Stomach (tissue), 4 donors: ENCODE measurements around the gene MRPS2.

ENCODE experiments used
- CTCF ChIP-seq, 7 experiments: fragments of 450-650 bp in 4 of 7; fragments of 200-600 bp in 3 of 7; sonication (generic) in 3 of 7; IDR thresholded peaks; one replicate each; pipeline ENCODE4 v1.5.1; 2016 to 2019; ENCODE audit warnings: antibody characterized with exemption in 7 of 7, control low read depth in 2 of 7, mild to moderate bottlenecking in 1 of 7
- EP300 ChIP-seq: sonication (generic); formaldehyde crosslinking; IDR thresholded peaks from one replicate; pipeline ENCODE4 v1.6.1; 2017; ENCODE audit warnings: antibody characterized with exemption
- POLR2A ChIP-seq, 4 donors: fragments of 450-650 bp; IDR thresholded peaks; one replicate each; pipeline ENCODE4 v1.6.1; 2016; ENCODE audit warnings: antibody characterized with exemption in 4 of 4, control low read depth in 2 of 4, mild to moderate bottlenecking in 1 of 4, moderate library complexity in 1 of 4
- POLR2AphosphoS5 ChIP-seq, 3 donors: sonication (generic); formaldehyde crosslinking; IDR thresholded peaks; one replicate each; pipeline ENCODE4 v1.6.1; 2016; ENCODE audit warnings: antibody characterized with exemption in 3 of 3

- no peak for TF ChIP-seq EP300
- TF ChIP-seq CTCF (IDR thresholded peaks at IDR 0.05): no peak
- no peak for TF ChIP-seq POLR2AphosphoS5 (IDR thresholded peaks at IDR 0.05)
- no peak for TF ChIP-seq POLR2A (IDR thresholded peaks at IDR 0.05)
These were observed 14.8 kb downstream of the MRPS2 start for GRCh38 chr9:135515083-135515951.
